Ovary (tissue), 9 donors: ENCODE measurements around the gene DENND1A. TPM values are rescaled to one million over a fixed set of nuclear protein-coding genes. Genes with fewer than 3 reads are reported as not detected.
"Not testable (repeated sequence)": the region's sequence is repeated elsewhere in the genome, so short reads cannot be mapped to it uniquely, and the experiment has no call there.

Experiments used
- DNase-seq, 5 donors: peaks; one replicate each; pipeline ENCODE4 v3.0.0-alpha.2; 2019 to 2020
- H3K27ac ChIP-seq, 2 donors: fragments of 200-600 bp; one replicate each; pipeline versions ENCODE4 v1.5.1 to v1.8.0; 2019 to 2022
- H3K27me3 ChIP-seq: fragments of 200-600 bp; one replicate; pipeline ENCODE4 v1.8.0; 2022
- H3K36me3 ChIP-seq: fragments of 200-600 bp; sonication (generic); one replicate; pipeline ENCODE4 v1.5.1; 2019
- H3K4me1 ChIP-seq: one replicate; pipeline ENCODE4 v1.8.1; 2013; ENCODE audit warnings: mild to moderate bottlenecking, moderate library complexity; ENCODE audit not compliant: insufficient read depth
- H3K4me3 ChIP-seq: fragments of 200-600 bp; sonication (generic); one replicate; pipeline ENCODE4 v1.5.1; 2017
- H3K9me3 ChIP-seq, 2 donors: fragments of 200-600 bp in 1 of 2; sonication (generic) in 1 of 2; one replicate each; pipeline versions ENCODE4 v1.5.1 to v1.8.1; 2013 to 2019; ENCODE audit warnings: mild to moderate bottlenecking in 1 of 2, moderate library complexity in 1 of 2
- CTCF ChIP-seq, 3 donors: fragments of 450-650 bp in 2 of 3; fragments of 200-600 bp in 1 of 3; IDR thresholded peaks; one replicate each; pipeline versions ENCODE4 v1.5.1 to v1.8.0; 2016 to 2022; ENCODE audit warnings: antibody characterized with exemption in 3 of 3, mild to moderate bottlenecking in 1 of 3
- EP300 ChIP-seq: sonication (generic); formaldehyde crosslinking; IDR thresholded peaks from one replicate; pipeline ENCODE4 v1.6.1; 2017; ENCODE audit warnings: antibody characterized with exemption
- POLR2A ChIP-seq: fragments of 450-650 bp; IDR thresholded peaks from one replicate; pipeline ENCODE4 v1.6.1; 2017; ENCODE audit warnings: antibody characterized with exemption, mild to moderate bottlenecking, moderate library complexity
- whole genome bisulfite sequencing, 3 donors: extraction: QIAGEN DNeasy Blood & Tissue Kit in 1 of 3; methylation state at CpG; one replicate each; pipeline versions ENCODE4 v1.1.5 to v1.1.7; 2013 to 2017; 5-methylcytosine and 5-hydroxymethylcytosine counted together
- intact Hi-C, 4 donors: fragments of 100-400 bp; cut with DNase I; formaldehyde crosslinking; loops; one replicate each; pipeline versions ENCODE4 v1.11.0 to v1.15.1; 2022 to 2023
- polyA plus RNA-seq, 2 donors: library from polyadenylated mRNA; stranded (reverse); fragments of 200-250 nt in 1 of 2; fragments of 350-450 nt in 1 of 2; fragmentation: Illumina TruSeq in 1 of 2; extraction: RNeasy Lipid Tissue Mini Kit (QIAGEN cat#74804) in 1 of 2; gene quantifications; one replicate each; pipeline ENCODE4 v1.2.3, GENCODE V29; 2013 to 2014
- total RNA-seq, 7 donors: library from RNA; depleted of rRNA in 2 of 7; stranded (reverse); fragments of >200 nt in 2 of 7; fragmentation: NEBNext Ultra II Directional in 3 of 7; extraction: Animal tissue kit (Norgen Biotek cat#: 25700) in 3 of 7; gene quantifications; one replicate each; pipeline versions ENCODE4 v1.1.0 to v1.2.4, GENCODE V29; 2016 to 2023
- donor health status: DM: no; HTN: no; CAD: no; lungs with moderate emphysema.
- donor health status: DM: no; HTN: no; CAD: no.
- donor health status: Bipolar disorder and iron deficiency.
- donor health status: DM: yes; HTN: yes; CAD: no.
- donor health status: DM: no; HTN: no; CAD: no.
- donor health status: DM: yes; HTN: yes; CAD: no.

The DENND1A gene
- total and polyA plus RNA-seq, 9 donors, result 10.4 to 24.5 (median 17.1) TPM

DNA sequence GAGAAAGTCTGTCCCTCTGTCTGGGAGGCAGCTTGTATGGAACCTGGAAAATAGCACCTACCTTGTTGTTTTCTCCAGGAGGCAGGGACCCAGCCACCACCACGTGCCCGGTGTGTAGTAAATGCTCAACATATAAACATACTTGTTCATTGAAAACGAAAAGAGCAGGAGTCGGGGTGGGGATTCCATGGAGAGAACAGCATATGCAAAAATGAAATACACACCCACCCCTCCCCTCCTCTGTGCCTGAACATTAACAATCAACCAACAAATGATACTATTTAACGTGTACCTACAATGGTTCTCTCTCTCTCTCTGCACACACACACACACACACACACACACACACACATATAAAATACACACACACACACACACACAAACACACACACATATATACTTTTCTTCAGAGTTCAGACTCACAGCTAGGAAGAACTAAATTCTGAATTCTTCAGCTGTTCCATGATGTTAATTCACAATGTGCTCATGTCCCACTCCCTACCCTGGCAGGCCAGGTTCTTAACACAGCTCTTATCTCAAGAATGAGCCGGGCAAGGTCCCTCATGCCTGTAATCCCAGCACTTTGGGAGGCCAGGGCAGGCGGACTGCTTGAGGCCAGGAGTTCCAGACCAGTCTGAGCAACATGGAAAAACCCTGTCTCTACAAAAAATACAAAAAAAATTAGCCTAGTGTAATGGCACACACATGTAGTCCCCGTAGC lies 16.3 kb upstream of the DENND1A start:
- no peak overlapping the region for H3K4me3 ChIP-seq
- DNase-seq, result no peak
- TF ChIP-seq POLR2A (no peak), EP300 (no peak), CTCF (IDR thresholded peaks at IDR 0.05) (no peak)
- H3K36me3 ChIP-seq, result no peaks in the 10 kb centered on the region
- no peak overlapping the region for H3K27ac ChIP-seq
- no peaks in the 10 kb centered on the region for H3K27me3 ChIP-seq
- 36 to 46% (median 43%) methylated on average over 8 of the region's 8 CpGs for WGBS, 3 donors
- H3K9me3 ChIP-seq, result no peaks in the 10 kb centered on the region
- peaks cover 2% of the 10 kb centered on the region for H3K4me1 ChIP-seq
- intact Hi-C loops, result no loop called here

DNA sequence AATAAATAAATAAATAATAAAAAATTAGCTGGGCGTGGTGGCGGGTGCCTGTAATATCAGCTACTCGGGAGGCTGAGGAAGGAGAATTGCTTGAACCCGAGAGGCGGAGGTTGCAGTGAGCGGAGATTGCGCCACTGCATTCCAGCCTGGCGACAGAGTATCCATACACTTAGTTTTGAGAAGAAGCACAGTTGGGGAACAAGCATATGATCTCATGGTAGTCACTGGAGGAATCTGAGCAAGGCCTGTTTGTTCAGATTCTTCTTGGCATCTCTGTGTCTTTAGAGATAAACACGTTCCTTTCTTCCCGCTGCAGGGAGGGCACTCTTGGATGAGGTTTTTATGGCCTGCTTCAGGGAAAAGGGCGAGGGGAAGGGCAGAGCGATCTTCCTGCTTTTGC lies 15.6 kb upstream of the DENND1A start:
- Histone ChIP-seq H3K27ac (no peak overlapping the region), H3K4me1 (peaks cover 2% of the 10 kb centered on the region), H3K27me3 (no peaks in the 10 kb centered on the region), H3K4me3 (no peak overlapping the region), H3K36me3 (no peaks in the 10 kb centered on the region), H3K9me3 (no peaks in the 10 kb centered on the region)
- no peak for DNase-seq
- 67 to 70% (median 69%) methylated on average over 12 of the region's 12 CpGs for WGBS, 3 donors
- intact Hi-C loops, result no loop called here
- no peak for TF ChIP-seq POLR2A

DNA sequence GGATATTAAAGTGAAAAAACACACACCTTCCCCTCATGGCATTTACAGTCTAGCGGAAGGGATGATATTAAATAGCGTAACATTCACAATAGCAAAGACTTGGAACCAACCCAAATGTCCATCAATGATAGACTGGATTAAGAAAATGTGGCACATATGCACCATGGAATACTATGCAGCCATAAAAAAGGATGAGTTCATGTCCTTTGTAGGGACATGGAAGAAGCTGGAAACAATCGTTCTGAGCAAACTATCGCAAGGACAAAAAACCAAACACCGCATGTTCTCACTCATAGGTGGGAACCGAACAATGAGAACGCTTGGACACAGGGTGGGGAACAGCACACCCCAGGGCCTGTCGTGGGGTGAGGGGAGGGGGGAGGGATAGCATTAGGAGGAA lies 14.5 kb upstream of the DENND1A start:
- H3K4me3 ChIP-seq, H3K27ac ChIP-seq, H3K36me3 ChIP-seq, H3K27me3 ChIP-seq, intact Hi-C loops, H3K4me1 ChIP-seq, DNase-seq, H3K9me3 ChIP-seq: not testable (repeated sequence)
- WGBS, 3 donors, result 94 to 95% (median 94%) methylated on average over 8 of the region's 8 CpGs

- Histone ChIP-seq H3K9me3 (no peaks in the 10 kb centered on the region), H3K4me1 (peaks cover 2% of the 10 kb centered on the region), H3K36me3 (no peaks in the 10 kb centered on the region), H3K27ac (no peak overlapping the region), H3K4me3 (no peak overlapping the region), H3K27me3 (no peaks in the 10 kb centered on the region)
- 82 to 88% (median 83%) methylated on average over 2 of the region's 2 CpGs for whole genome bisulfite sequencing, 3 donors
- intact Hi-C loops, result no loop called here
- TF ChIP-seq CTCF (IDR thresholded peaks at IDR 0.05) (no peak), EP300 (no peak), POLR2A (no peak)
- DNase-seq, result no peak
Measured at GRCh38 chr9:123943671-123944070, 13.7 kb upstream of the DENND1A start.

- no peak for DNase-seq
- intact Hi-C loops, result no loop called here
- WGBS, 3 donors, result 84 to 91% (median 87%) methylated on average over 10 of the region's 10 CpGs
- Histone ChIP-seq H3K36me3 (no peaks in the 10 kb centered on the region), H3K27ac (no peak overlapping the region), H3K9me3 (no peaks in the 10 kb centered on the region), H3K4me1 (peaks cover 2% of the 10 kb centered on the region), H3K4me3 (no peak overlapping the region), H3K27me3 (no peaks in the 10 kb centered on the region)
- TF ChIP-seq EP300, result no peak
- no peak for TF ChIP-seq CTCF (IDR thresholded peaks at IDR 0.05)
- TF ChIP-seq POLR2A, result no peak
Measured at GRCh38 chr9:123942542-123942941, 12.6 kb upstream of the DENND1A start.
